Left kidney (tissue), 8 donors: Measurements from ENCODE around the gene SDHB. TPM values are rescaled to one million over a fixed set of nuclear protein-coding genes. Genes with fewer than 3 reads are reported as not detected.

Experiments used
- DNase-seq: peaks from one replicate; pipeline ENCODE4 v3.0.0-alpha.2; 2013
- long read RNA-seq, 8 donors: transcript quantifications; one replicate each; lab custom pipeline, GENCODE V29; 2026
- polyA plus RNA-seq: library from polyadenylated mRNA; unstranded; fragments of 120-200 nt; gene quantifications from one replicate; pipeline ENCODE4 v1.2.1, GENCODE V29; 2013; ENCODE audit not compliant: insufficient read length

The SDHB gene
- polyA plus RNA-seq: 168 TPM
- long read RNA-seq, donor 1, transcript SDHB-201 (8 exons, 1,153 nt): major isoform, 49 of 89 reads
- long read RNA-seq, donor 1, transcript SDHB-206 (2 exons, 636 nt): minor isoform, 10 of 89 reads
- long read RNA-seq, donor 1, partial matches to known transcripts: 29 of 89 reads
- long read RNA-seq, donor 1, other reads (novel, unspliced or antisense): 0 of 89 reads
- long read RNA-seq, donor 2, transcript SDHB-201 (8 exons, 1,153 nt): major isoform, 31 of 46 reads
- long read RNA-seq, donor 2, transcript SDHB-206 (2 exons, 636 nt): minor isoform, 7 of 46 reads
- long read RNA-seq, donor 2, partial matches to known transcripts: 8 of 46 reads
- long read RNA-seq, donor 2, other reads (novel, unspliced or antisense): 0 of 46 reads
- long read RNA-seq, donor 3, transcript SDHB-201 (8 exons, 1,153 nt): major isoform, 32 of 43 reads
- long read RNA-seq, donor 3, partial matches to known transcripts: 10 of 43 reads
- long read RNA-seq, donor 3, other reads (novel, unspliced or antisense): 0 of 43 reads
- long read RNA-seq, donor 4, partial matches to known transcripts: 0 of 7 reads
- long read RNA-seq, donor 4, other reads (novel, unspliced or antisense): 0 of 7 reads
- long read RNA-seq, donor 5, transcript SDHB-201 (8 exons, 1,153 nt): major isoform, 70 of 86 reads
- long read RNA-seq, donor 5, transcript SDHB-206 (2 exons, 636 nt): minor isoform, 8 of 86 reads
- long read RNA-seq, donor 5, partial matches to known transcripts: 7 of 86 reads
- long read RNA-seq, donor 5, other reads (novel, unspliced or antisense): 0 of 86 reads
- long read RNA-seq, donor 6, transcript SDHB-206 (2 exons, 636 nt): minor isoform, 11 of 49 reads
- long read RNA-seq, donor 6, transcript SDHB-201 (8 exons, 1,153 nt): major isoform, 38 of 49 reads
- long read RNA-seq, donor 6, partial matches to known transcripts: 0 of 49 reads
- long read RNA-seq, donor 6, other reads (novel, unspliced or antisense): 0 of 49 reads
- long read RNA-seq, donor 7, transcript SDHB-206 (2 exons, 636 nt): minor isoform, 5 of 89 reads
- long read RNA-seq, donor 7, transcript SDHB-201 (8 exons, 1,153 nt): major isoform, 62 of 89 reads
- long read RNA-seq, donor 7, partial matches to known transcripts: 22 of 89 reads
- long read RNA-seq, donor 7, other reads (novel, unspliced or antisense): 0 of 89 reads
- long read RNA-seq, donor 8, transcript SDHB-201 (8 exons, 1,153 nt): major isoform, 17 of 26 reads
- long read RNA-seq, donor 8, partial matches to known transcripts: 6 of 26 reads
- long read RNA-seq, donor 8, other reads (novel, unspliced or antisense): 0 of 26 reads

DNA sequence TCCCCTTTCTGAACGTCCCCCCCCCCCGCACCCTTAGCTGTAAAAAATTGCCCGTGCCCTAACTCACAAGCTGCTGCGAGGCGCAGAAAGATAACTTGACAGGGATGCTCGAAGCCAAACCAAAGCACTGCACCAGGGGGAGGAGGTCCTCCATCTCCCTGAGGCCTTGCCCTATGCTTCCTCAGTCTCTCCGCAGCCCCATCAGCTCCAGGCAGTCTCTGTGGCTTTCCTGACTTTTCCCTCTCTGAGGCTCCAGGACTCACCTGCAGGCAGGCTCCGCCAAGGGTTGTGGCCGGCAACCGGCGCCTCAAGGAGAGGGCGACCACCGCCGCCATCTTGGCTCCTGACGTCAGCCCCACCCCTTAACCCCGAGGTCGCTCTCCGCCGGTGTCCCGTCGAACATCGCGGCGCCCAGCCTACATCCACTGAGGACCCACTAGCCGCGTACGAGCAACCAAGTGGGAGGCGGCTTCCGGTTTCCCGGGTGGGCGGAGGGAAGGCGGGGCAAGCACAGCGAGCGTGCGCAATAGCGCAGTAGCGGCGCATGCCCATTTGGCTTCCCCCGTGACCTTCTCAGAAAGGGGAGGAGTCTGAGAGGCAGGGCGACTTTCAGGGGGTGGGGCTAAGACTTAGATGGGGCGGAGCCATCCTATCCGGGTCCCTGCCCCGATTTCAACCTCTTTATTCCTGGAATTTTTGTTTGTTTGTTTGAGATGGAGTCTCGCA lies at the start of gene SDHB:
Gene SDHB, minus strand, starts transcription at position 348 of the 726 bp plus-strand sequence. Its CDS starts 13 bp downstream, at position 335.
- peak; percentile 97 for DNase-seq

DNA sequence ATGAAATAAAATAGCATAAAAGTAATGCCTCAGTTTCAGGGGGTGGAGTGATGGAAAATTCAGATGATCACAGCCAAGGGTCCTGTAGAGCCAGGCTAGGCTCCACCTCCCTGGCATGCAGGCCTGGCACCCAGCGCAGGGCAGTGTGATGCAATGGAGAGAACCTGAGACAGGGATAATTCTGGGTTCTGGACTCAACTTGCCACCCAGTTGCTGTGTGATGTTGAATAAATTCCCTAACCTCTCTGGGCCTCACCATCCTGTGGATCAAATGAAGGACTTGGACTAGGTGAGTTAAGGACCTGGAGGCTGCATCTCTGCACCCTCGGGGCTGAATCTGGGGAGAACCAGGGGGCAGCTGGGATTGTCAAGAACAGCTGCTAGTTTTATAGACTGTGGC lies 48.4 kb upstream of the SDHB start:
- no peak for DNase-seq

DNA sequence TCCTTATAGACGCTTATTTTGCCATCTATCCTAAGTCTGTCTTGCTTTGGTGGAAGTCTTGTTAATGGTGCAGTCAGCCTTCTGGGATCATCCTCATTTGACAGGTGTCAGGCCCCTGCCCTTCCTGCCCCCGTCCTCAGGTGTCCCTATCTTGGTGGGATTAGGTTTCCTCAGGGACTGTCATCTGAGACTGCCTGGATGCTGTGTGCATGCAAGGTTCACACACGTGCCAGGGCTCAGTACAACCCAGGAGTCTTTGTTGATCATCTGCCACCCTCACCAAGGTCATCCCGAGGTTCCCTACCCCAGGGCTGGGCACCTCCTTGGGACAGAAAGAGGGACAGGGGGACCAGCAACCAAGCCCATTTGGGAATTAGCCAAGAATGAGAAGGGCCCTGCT lies 47.4 kb upstream of the SDHB start:
- DNase-seq: no peak

DNA sequence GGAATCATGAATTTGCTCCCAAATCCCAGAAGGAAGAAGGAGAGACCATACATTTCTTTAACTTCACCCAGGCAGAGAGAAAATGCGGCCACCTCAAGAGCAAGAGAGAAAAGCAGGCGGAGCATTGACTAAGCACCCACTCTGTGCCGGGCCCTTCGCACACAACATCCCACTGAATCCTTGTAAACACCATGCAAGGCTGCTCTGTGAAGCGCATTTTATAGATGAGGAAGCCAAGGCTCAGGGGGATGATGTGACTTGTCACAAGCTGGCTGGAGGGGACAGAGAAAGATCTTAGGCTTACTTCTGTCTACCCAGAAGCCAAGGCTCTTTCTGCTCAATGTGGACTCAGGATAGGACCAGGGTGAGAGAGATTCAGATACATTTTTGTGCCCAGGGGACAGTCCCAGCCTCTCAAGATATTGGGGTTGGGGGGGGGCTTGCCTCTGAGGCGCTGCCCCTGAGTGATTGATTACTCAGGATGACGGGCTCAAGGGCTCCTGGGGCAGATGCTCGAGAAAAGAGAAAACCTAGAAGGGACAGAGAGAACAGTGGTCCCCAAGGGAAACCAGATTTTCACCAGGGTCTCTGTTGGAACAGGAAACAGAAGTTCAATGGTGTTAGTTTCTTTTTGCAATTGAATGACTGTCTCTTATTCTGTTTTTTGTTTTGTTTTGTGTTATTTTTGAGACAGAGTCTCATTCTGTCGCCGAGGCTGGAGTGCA lies 45.9 kb upstream of the SDHB start:
- DNase-seq: no peak

DNA sequence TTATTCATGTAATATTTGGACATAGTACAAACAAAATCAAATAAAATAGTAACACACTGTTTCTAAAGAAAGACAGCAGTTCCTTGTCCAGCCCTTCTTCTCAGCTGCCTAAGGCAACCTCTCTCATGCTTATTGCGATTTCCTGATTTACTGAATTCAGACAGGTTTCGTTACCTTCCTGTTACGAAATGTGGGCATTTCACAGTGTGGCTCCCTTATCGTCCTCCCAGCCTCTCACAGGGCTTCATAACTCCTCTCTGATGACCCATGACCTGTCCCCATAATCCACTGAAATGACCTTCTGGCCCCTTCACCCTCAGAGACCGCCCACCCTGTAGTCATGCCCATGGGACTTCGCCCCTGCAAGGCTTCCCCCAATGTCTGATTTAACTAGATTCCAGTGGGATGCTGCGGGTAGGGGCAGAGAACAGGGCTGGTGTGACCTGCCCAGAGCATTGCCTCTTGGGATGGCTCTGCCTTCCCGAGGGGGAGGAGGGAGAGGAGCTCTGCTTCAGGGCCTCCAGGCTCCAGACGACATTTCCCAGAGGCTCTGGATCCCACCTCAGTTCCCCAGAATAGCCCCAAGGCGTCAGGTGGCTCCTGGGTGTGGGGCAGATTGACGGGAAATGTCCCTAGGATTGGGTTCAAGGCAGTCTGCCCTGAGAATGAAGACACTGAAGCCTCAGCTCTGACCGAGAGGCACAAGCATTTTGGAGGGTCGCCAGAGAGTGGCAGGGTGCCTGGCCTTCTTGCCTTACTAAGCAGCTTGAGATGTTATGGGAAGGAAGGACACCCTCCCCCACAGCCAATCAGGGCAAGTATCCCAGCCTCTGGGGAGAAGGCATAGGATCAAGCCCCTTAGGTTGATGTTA lies 44.9 kb upstream of the SDHB start:
- no peak for DNase-seq

DNA sequence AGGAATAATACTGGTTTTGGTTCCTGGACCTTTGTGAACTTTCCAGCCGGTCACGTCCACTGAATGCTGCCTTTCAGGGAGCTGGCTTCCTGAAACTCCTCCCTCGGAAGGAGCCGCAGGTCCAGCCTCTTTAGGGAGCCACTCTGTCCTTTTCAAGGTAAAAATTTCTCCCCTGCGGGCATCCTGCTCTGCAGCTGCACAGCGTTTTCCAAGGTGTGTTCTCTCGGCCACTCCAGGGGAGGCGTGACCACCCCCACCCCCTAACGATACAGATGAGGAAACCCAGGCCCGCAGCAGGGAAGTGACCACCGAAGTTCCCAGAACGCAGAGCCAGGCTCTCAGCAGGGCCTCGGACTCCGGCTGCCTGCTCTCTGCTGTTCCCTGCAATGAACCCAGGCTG lies 44.0 kb upstream of the SDHB start:
- DNase-seq: no peak

DNA sequence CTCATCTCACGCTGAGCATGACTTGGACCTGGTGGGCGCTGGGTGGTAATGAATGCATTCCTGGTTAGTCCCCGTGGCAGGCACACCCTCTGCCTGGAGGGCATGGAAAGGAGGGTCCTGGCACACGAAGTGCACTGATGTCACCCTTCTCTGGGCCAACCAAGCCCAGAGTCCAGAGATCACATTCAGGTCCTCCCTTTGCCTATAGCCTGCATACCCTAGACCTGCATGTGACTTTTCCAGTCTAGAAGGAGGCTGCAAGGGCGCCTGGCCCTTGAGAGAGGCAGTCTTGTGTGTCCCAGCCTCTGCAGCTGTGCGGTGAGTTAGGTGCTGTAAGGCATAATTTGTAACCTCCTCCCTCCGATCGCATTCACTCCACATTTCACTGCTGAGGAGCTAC lies 43.3 kb upstream of the SDHB start:
- DNase-seq: no peak

DNA sequence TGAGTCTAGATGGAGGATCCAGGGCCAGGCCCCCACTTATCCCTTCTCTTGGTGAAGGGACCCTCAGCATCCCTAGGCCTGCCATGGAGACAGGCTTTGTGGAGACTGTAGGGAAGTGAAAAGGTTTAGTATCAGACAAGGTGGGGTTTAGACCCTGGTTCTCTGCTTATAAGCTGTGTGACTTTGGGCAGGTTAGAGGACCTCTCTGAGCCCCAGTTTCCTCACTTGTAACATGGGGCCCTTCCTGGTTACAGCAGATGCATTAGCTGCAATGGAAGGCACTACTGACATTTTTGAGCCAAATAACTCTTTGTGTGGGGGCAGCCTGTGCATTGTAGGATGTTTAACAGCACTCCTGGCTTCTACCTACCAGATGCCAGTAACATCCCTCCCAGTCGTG lies 42.8 kb upstream of the SDHB start:
- DNase-seq: no peak

DNA sequence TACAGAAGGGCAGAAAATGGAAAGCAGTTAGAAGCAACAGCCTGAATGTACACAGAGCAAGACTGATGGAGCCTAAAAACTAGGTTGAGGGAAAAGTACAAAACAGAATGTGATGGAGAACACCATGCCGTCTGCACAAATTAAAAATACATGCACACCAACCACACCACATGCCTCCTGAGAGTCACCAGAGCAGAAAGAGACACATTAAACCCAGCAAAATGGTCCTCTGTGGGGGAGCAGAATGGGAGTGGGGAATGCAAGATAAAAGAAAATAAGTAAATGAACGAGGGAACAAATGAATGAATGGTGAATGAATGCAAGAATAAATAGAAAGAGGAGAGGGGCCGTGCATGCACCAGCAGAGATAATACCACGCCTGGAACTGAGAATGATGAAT lies 41.3 kb upstream of the SDHB start:
- no peak for DNase-seq

DNA sequence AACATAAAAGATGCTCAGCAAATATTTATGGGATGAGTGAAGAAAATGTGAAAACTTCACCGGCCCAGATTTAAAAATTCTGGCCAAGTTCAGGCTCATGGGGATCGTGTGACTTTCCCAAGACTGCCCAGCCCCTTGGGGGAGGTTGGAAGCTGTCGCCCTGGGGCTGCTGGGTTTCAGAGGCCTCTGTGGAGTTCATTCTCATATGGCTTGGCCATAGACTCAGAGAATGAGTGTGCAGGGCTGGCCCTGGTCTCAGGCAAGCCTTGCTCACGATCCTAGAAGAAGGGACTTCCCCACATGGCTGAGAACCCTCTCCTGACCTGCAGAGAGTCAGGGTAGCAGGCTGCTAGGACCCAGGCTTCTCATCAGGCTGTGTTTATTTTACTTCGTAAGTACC lies 40.8 kb upstream of the SDHB start:
- DNase-seq: no peak

DNA sequence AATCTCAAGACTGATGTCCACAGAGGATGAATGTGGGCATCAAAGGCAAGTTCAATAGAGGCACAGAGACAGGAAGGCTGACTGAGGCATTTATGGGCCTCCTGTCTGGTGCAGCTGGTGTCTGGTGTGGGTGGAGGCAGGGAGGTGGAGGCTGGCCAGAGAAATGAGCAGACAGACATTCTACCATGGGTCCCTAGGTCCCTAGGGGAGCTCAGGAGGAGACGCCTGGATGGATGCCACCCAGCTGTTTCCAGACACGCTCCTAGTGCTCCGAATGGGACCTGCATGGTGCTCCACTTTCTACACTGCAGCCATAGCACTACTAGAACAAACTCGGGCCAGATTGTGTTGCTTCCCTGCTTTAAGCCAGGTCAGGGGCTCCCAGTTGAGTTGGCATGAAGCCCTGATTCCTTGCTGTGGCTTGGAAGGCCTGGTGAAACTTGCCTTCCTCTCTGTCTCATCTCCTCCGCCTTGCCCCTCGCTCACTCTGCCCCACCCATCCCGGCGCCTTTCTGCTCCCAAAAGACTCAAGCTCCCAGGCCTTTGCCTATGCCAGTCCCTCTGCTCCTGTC lies 40.1 kb upstream of the SDHB start:
- DNase-seq: no peak

DNA sequence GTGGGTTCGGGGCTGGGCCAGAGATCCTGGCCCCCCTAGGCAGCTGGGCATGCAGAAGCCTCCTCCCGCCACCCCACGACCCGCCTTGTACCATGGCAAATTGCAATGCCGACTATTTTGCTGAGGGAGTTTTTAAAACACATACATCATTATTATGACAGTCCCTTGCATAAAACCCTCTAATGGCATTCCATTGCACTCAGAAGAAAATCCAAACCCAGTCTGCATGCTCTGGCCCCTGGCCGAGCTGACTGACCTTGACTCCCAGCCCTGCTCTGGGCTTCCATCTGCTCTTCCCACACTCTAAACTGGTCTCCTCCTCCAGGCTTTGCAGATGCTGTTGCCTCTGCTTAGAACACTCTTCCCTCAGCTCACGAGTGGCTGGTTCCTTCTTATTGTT lies 37.4 kb upstream of the SDHB start:
- DNase-seq: no peak

DNA sequence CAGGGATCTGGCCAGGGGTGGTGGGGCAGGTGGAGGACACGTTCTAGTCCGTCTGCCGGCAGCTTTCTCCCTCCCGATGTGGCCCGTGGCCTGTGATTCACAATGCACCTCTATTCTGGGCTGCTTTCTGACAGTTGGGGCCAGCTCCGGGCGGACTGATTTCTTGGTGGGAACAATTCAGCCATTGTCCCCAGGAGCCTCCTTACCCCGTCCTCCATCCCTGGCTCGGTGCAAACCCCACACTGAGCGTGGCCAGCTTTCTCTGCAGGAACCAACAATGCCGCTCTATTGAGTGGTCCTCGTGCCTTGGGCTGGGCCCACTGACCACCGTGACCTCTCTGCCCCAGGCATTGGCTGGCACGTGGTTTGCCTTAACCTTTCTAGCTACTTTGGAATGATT lies 35.7 kb upstream of the SDHB start:
- no peak for DNase-seq

DNA sequence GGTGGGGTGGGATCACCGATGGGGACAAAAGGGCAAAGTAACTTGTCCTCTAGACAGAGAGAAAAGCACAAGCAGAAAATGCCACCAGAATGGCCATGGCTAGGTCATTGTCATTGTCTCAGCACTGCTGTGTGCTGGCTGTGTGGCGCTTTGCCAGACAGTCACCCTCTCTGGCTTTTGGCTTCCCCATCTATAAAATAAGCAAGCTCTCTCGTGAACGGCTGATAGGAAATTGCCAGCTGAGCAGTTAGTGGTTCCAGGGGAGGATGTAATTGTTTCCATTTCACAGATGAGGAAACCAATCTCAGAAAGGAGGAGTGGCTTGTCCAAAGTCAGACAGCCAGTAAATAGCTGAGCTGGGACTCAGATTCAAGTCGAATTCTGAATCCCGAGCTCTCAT lies 32.9 kb upstream of the SDHB start:
- no peak for DNase-seq

DNA sequence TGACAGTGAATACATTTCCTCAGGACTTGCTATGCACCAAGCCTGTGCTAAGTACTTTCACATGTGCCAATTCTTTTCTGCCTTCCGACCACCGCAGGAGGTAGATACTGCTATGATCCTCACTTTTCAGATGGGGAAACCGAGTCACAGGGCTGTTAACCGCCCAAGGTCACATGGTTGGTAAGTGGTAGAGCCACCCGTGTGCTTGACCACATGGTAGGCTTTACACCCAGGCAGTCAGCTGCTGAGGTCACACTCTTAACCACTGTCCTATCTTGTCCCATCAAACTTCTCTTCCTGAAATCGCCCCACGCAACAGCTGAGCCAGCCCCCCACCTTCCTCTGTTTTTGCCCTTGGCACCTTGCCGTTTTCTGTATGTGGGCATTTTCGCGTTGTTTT lies 31.0 kb upstream of the SDHB start:
- no peak for DNase-seq

DNA sequence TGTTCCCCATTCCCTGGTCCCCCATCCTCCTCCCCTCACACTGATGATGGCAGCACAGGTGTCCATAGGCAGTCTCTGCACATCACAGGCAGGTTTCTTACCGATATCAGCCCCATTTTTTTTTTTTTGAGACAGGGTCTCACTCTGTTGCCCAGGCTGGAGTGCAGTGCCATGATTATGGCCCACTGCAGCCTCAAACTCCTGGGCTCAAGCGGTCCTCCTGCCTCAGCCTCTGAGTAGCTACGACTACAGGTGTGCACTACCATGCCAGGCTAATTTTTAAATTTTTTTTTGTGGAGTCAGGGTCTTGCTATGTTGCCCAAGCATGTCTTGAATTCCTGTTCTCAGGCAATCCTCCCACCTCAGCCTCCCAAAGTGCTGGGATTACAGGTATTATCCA lies 28.9 kb upstream of the SDHB start:
- no peak for DNase-seq

DNA sequence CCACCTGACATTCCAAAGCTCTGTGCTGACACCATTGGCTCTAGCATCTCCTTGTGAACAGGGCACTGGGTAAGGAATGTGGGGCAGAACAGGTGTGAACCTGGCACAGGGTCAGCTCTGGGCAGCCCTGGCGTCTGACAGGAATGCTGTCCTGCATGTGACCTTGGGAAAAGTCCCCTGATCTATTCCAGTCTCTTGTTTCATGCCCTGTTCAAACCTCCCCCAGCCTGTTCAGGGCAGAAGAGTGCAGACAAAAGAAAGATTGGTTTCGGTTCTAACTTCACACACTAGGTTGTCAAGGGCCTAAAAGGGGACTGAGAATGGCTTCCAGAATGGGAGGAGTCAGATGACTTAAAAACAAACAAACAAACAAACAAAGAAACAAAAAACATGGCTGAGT lies 27.6 kb upstream of the SDHB start:
- DNase-seq: no peak

DNA sequence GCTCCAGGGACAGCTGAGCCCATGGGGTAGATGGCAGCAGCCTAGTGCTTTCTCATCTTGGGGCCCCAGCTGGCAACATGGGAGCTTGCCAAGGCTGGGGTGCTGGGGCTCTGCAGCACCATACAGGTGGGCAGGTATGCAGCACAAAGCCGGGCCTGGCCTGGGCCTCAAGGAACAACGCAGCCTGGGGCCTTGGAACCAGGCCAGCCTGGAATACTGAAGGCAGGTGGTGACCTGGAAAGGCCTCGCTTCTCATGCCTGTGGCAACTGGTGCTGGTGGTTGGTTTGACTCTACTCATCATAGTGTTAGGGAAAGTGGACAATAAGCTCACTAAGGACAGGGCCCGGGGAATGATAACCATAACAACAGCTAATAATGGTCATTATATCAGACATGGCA lies 27.0 kb upstream of the SDHB start:
- no peak for DNase-seq

DNA sequence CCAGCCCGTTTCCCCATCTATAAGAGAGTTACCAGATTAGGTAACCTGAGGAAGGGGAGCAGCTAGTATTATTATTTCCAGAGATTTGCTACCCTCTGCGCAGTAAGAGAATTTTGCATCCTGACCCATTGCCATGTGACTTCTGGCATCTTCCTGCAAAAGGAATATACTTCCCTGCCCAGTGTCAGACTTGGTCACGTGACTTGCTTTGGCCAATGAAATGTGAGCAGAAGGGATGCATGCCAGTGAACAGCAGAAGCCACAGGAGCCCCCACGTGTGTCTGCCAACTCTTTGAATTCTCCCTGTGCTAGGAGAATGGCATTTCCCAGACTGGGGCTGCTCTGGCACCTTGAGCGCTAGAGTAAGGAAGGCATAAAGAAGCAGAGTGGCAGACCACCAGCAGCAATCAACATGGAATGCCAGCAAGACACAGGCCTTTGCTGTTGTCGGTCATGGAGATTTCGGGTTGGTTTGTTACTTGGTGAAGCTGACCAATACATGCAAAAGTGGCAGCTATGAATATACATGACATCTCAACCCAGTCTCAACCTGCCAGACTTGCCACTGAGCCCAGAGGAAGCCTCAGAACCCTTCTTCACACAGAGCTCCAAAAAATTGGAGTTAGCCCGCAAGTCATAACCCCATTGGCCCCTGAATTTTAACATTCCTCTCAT lies 26.4 kb upstream of the SDHB start:
- DNase-seq: no peak
